GM18868 (cell line): ENCODE data around the gene KRT3.

Experiments
- ATAC-seq: cut with Tn5 transposase; IDR thresholded peaks from one replicate; pipeline ENCODE4 v1.9.1; 2021; ENCODE audit warnings: mild to moderate bottlenecking, moderate library complexity; ENCODE audit not compliant: unreplicated experiment

KRT3 gene

GRCh38 chr12:52783563-52784316 is 12.2 kb downstream of the KRT3 start:
- ATAC-seq = no peak

- ATAC-seq = no peak
These were observed 13.4 kb downstream of the KRT3 start for GRCh38 chr12:52782502-52782901.

GRCh38 chr12:52781399-52782082 is 14.4 kb downstream of the KRT3 start:
- ATAC-seq = no peak

GRCh38 chr12:52779914-52780313 is 16.0 kb downstream of the KRT3 start:
- no peak for ATAC-seq

GRCh38 chr12:52778833-52779232 is 17.1 kb downstream of the KRT3 start:
- no peak for ATAC-seq

GRCh38 chr12:52777566-52777965 is 18.4 kb downstream of the KRT3 start:
- no peak for ATAC-seq

- ATAC-seq = no peak
These were observed 19.0 kb downstream of the KRT3 start, which contains the start of gene KRT76 for GRCh38 chr12:52776913-52777395. Gene KRT76 (minus strand): TSS chr12:52777345. CDS start chr12:52777291, 54 bp downstream.

GRCh38 chr12:52776435-52776834 is 19.5 kb downstream of the KRT3 start:
- no peak for ATAC-seq

GRCh38 chr12:52774629-52775250 is 21.2 kb downstream of the KRT3 start:
- ATAC-seq = no peak

GRCh38 chr12:52772772-52773171 is 23.1 kb downstream of the KRT3 start:
- no peak for ATAC-seq

GRCh38 chr12:52772188-52772587 is 23.7 kb downstream of the KRT3 start:
- no peak for ATAC-seq

GRCh38 chr12:52771505-52771904 is 24.4 kb downstream of the KRT3 start:
- ATAC-seq = no peak

- ATAC-seq = no peak
These were observed 24.8 kb downstream of the KRT3 start for GRCh38 chr12:52771088-52771487.

- ATAC-seq = no peak
These were observed 26.0 kb downstream of the KRT3 start for GRCh38 chr12:52769946-52770345.

GRCh38 chr12:52769354-52769753 is 26.6 kb downstream of the KRT3 start:
- ATAC-seq = no peak

GRCh38 chr12:52768479-52769200 is 27.3 kb downstream of the KRT3 start:
- ATAC-seq = no peak

- no peak for ATAC-seq
These were observed 28.5 kb downstream of the KRT3 start for GRCh38 chr12:52767427-52767826.

- ATAC-seq = no peak
These were observed 28.9 kb downstream of the KRT3 start for GRCh38 chr12:52767020-52767379.

- ATAC-seq = no peak
These were observed 29.4 kb downstream of the KRT3 start for GRCh38 chr12:52766351-52767019.

GRCh38 chr12:52765702-52766101 is 30.2 kb downstream of the KRT3 start:
- ATAC-seq = no peak

- ATAC-seq = no peak
These were observed 31.9 kb downstream of the KRT3 start for GRCh38 chr12:52763991-52764390.
